Measurements from ENCODE around the gene ALX3. TPM values are rescaled to one million over a fixed set of nuclear protein-coding genes. Genes with fewer than 3 reads are reported as not detected.

Gene ALX3
- total RNA-seq, 1 experiment from 2014 or later = not detected

DNA sequence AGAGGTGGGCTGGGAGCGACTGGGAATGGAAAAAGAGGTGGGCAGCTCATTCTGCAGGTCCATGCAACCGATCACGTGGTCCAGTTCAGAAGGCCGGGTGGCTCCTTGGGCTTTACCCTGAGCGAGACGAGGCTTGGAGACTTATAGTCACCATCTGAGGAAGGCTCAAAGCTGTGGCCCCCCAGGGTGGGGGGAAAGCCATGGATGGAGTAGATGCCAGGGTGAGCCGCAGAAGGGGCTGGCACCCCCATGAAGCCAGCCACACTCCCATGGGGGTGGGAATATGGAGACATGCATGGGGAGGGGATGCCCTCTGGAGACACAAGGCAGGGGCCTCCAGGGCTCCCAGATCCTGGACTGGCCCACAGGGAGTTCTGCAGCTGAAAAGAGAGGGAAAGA is 9.8 kb downstream of the ALX3 start:
- Histone ChIP-seq H3K4me3 (no peak overlapping the region), H3K79me2 (ENCODE audit: low read depth) (no peaks in the 10 kb centered on the region), H3K9me2 (ENCODE audit: insufficient read depth) (no peaks in the 10 kb centered on the region), H3K36me3 (ENCODE audit: low read depth) (peaks cover 22% of the 10 kb centered on the region), H2AFZ (no peak overlapping the region), H3K9me3 (ENCODE audit: insufficient read depth, low read depth) (no peaks in the 10 kb centered on the region), H3F3A (ENCODE audit: insufficient read depth, low read depth) (peaks cover 23% of the 10 kb centered on the region; the same call in 1 of the 2 replicates), H3K4me2 (no peak overlapping the region), H3K27me3 (ENCODE audit: insufficient read depth, low read depth) (no peaks in the 10 kb centered on the region), H3K4me1 (replicated peaks; ENCODE audit: insufficient read depth) (peaks cover 16% of the 10 kb centered on the region; the same call in 1 of the 2 replicates), H3K27ac (no peak overlapping the region), H4K20me1 (ENCODE audit: insufficient read depth) (no peaks in the 10 kb centered on the region)
- CTCF ChIA-PET = interaction anchor here (0.6 to 1.3 kb wide), 4 partner anchors 10 to 562 kb away, joined by 3 read pairs; no protein-coding TSS in a partner anchor
- no peak for TF ChIP-seq EZH2 (IDR thresholded peaks at IDR 0.05; ENCODE audit: low read depth)
- TF ChIP-seq, protein P1, sequence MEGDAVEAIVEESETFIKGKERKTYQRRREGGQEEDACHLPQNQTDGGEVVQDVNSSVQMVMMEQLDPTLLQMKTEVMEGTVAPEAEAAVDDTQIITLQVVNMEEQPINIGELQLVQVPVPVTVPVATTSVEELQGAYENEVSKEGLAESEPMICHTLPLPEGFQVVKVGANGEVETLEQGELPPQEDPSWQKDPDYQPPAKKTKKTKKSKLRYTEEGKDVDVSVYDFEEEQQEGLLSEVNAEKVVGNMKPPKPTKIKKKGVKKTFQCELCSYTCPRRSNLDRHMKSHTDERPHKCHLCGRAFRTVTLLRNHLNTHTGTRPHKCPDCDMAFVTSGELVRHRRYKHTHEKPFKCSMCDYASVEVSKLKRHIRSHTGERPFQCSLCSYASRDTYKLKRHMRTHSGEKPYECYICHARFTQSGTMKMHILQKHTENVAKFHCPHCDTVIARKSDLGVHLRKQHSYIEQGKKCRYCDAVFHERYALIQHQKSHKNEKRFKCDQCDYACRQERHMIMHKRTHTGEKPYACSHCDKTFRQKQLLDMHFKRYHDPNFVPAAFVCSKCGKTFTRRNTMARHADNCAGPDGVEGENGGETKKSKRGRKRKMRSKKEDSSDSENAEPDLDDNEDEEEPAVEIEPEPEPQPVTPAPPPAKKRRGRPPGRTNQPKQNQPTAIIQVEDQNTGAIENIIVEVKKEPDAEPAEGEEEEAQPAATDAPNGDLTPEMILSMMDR (conservative IDR thresholded peaks at IDR 0.05) = no peak
- no peak for DNase-seq
- intact Hi-C loops (cut with micrococcal nuclease; ENCODE audit: unreplicated experiment) = no loop called here
- BruUV-seq (replicated peaks) = no TSS peak
- POLR2A ChIA-PET (ENCODE audit: unreplicated experiment) = interaction anchor here (0.6 kb wide), 1 partner anchor 53 kb away, joined by 3 read pairs; no protein-coding TSS in a partner anchor

DNA sequence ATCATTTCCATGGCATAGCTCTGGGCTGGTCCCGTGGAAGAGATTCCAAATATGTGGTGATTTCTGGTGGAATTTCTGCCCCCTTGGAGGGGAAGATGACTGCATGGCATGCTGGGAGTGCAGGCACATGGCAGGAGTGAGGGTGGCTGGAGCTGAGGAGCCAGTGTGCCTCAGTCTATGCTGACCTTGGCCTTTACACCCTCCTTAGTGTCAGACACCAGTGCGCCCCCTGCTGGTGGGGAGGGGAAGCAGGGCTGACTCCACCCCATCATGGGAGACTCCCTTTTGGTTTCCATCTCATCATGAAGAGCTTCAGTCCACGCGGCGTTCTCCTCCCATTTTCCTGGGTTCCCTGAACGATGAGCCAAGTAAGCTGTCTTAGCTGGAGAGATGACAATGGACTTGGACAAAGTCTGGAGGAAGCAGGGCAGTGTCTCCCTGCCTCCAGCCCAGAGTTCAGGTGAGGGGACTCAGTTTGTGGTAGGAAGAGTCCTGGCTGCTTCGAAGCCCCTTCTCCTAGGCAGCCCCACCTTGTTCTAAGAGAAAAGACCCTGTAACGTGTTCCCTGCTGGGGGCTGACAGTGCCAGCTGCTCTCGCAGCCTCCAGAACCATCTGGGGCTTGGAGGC is 10.3 kb downstream of the ALX3 start:
- no peak overlapping the region for H2AFZ ChIP-seq
- peak in 1 of 2 experiments; percentile 28 for DNase-seq
- CTCF ChIA-PET = interaction anchor here (0.6 to 1.3 kb wide), 5 partner anchors 11 to 561 kb away, joined by 3 to 10 read pairs (median 3); no protein-coding TSS in a partner anchor
- no peaks in the 10 kb centered on the region for H3K79me2 ChIP-seq (ENCODE audit: low read depth)
- peaks cover 16% of the 10 kb centered on the region; the same call in 1 of the 2 replicates for H3K4me1 ChIP-seq (replicated peaks; ENCODE audit: insufficient read depth)
- H3K27me3 ChIP-seq (ENCODE audit: insufficient read depth, low read depth) = no peaks in the 10 kb centered on the region
- H3K27ac ChIP-seq = no peak overlapping the region
- no peaks in the 10 kb centered on the region for H3K9me2 ChIP-seq (ENCODE audit: insufficient read depth)
- no peak overlapping the region for H3K4me3 ChIP-seq
- H3K36me3 ChIP-seq (ENCODE audit: low read depth) = peaks cover 28% of the 10 kb centered on the region
- intact Hi-C loops (cut with micrococcal nuclease; ENCODE audit: unreplicated experiment) = no loop called here
- TF ChIP-seq, protein P1 (conservative IDR thresholded peaks at IDR 0.05) = peak; percentile 96
- no peak for TF ChIP-seq EZH2 (IDR thresholded peaks at IDR 0.05; ENCODE audit: low read depth)
- H4K20me1 ChIP-seq (ENCODE audit: insufficient read depth) = no peaks in the 10 kb centered on the region
- no TSS peak for BruUV-seq (replicated peaks)
- no peak overlapping the region for H3K4me2 ChIP-seq
- no peaks in the 10 kb centered on the region for H3K9me3 ChIP-seq (ENCODE audit: insufficient read depth, low read depth)
- H3F3A ChIP-seq (ENCODE audit: insufficient read depth, low read depth) = peaks cover 25% of the 10 kb centered on the region; the same call in 1 of the 2 replicates
- POLR2A ChIA-PET (ENCODE audit: unreplicated experiment) = interaction anchor here (0.6 kb wide), 1 partner anchor 53 kb away, joined by 3 read pairs; no protein-coding TSS in a partner anchor

DNA sequence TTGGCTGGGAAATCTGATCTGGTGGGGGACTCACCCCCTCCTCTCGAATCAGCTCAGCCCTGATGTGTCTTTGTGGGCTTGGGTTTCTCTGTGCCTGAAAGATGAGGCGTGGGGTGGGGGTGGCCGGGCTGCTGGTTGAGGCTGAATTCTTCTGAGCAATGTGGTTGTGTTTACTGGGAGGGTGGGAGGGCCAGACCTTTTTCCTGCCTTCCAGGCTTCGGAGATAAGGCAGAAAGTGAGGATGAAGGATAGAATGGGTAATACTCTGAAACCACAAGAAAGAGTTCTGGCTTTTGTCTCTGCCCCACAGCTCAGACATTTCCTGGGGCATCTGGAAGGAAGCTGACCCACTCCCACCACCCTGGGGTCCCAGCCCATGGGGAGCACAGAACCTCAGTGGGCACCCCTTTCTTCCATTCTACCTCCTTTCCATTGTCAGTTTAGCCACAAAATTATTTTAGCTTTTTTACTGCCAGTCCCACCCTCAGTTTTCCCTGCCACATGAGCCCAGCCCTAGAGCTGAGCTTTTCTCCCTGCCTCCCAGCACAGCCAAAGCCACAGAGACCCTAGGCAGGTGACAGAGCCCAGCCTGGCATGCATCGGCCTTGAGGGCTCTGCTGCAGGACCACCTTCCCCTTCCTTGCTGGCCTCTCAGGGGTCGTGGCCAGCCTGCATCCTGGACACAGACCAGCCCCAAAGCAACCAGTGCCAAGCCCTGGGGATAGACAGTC is 11.2 kb downstream of the ALX3 start:
- H3K9me3 ChIP-seq (ENCODE audit: insufficient read depth, low read depth) = no peaks in the 10 kb centered on the region
- H3K36me3 ChIP-seq (ENCODE audit: low read depth) = peaks cover 36% of the 10 kb centered on the region
- BruUV-seq (replicated peaks) = no TSS peak

More for the DNA sequence above, 11.2 kb downstream of the ALX3 start:
- H3K27me3 ChIP-seq (ENCODE audit: insufficient read depth, low read depth) = no peaks in the 10 kb centered on the region
- no peaks in the 10 kb centered on the region for H4K20me1 ChIP-seq (ENCODE audit: insufficient read depth)
- TF ChIP-seq, protein P1 (conservative IDR thresholded peaks at IDR 0.05) = no peak
- no peak for TF ChIP-seq EZH2 (IDR thresholded peaks at IDR 0.05; ENCODE audit: low read depth)
- peaks cover 16% of the 10 kb centered on the region; the same call in 1 of the 2 replicates for H3K4me1 ChIP-seq (replicated peaks; ENCODE audit: insufficient read depth)
- no peak overlapping the region for H3K27ac ChIP-seq
- no peak overlapping the region for H3K4me3 ChIP-seq
- intact Hi-C loops (cut with micrococcal nuclease; ENCODE audit: unreplicated experiment) = no loop called here
- ChIA-PET CTCF (interaction anchor here (1.2 to 1.3 kb wide), 2 partner anchors 12 to 60 kb away, joined by 3 read pairs; no protein-coding TSS in a partner anchor), POLR2A (ENCODE audit: unreplicated experiment) (no interaction called here)
- H2AFZ ChIP-seq = no peak overlapping the region
- peaks cover 28% of the 10 kb centered on the region; the same call in 1 of the 2 replicates for H3F3A ChIP-seq (ENCODE audit: insufficient read depth, low read depth)
- H3K79me2 ChIP-seq (ENCODE audit: low read depth) = no peaks in the 10 kb centered on the region
- no peaks in the 10 kb centered on the region for H3K9me2 ChIP-seq (ENCODE audit: insufficient read depth)
- H3K4me2 ChIP-seq = no peak overlapping the region
- no peak for DNase-seq

Data from PC-9 (cell line).